Measurements from ENCODE around the gene MAPKBP1. TPM values are rescaled to one million over a fixed set of nuclear protein-coding genes. Genes with fewer than 3 reads are reported as not detected.
A peak's percentile ranks its signal among the peaks of the same experiment; 100 is the strongest.

The MAPKBP1 gene
- total and polyA plus RNA-seq, 9 donors: 10.6 to 46.9 (median 38.9) TPM

- Histone ChIP-seq H3K4me1 (ENCODE audit: insufficient read depth) (peaks cover 28% of the 10 kb centered on the region), H3K36me3 (no peaks in the 10 kb centered on the region), H3K27ac (peak overlapping the region in 1 of 2 donors; percentile 80), H3K9me3 (no peaks in the 10 kb centered on the region), H3K4me3 (peak overlapping the region; percentile 64), H3K27me3 (no peaks in the 10 kb centered on the region)
- no peak for DNase-seq
- TF ChIP-seq POLR2A (IDR thresholded peaks at IDR 0.05) (no peak), EP300 (IDR thresholded peaks at IDR 0.05) (no peak), CTCF (IDR thresholded peaks at IDR 0.05) (no peak)
- WGBS, 3 donors: 6 to 12% (median 10%) methylated on average over 2 of the region's 2 CpGs
- intact Hi-C loops (cut with DNase I): loop anchor here in 1 of 4 donors (10.0 kb wide), 1 partner anchor 139 kb away; no protein-coding TSS in a partner anchor
Measured at GRCh38 chr15:41775651-41776050, 1.4 kb downstream of the MAPKBP1 start.

DNA sequence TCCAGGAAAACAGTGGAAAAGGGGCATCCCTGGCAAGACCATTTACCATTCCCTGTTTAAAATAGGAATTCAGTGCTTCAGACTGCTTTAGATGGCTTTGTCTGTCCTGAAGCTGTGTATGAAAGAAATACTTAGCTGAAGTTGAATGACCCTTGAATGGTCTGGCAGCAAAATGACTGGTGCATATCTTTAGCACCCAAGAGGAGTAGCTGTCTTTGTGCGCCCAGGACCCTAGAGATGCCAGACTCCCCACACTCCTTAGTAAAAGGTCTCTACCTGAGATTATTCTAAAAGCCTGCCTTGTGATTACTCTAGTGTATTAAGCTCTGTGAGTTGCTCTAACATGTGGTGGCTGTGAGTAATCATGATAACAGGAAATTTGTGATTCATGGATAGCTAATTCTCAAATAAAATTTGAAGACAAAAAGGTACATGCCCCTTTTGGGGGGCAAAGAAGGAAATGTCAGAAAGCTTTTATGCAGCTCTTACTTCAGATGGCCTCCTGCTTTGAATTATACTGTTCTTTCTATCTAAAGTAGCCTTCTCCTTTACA, 3.2 kb downstream of the MAPKBP1 start:
- Histone ChIP-seq H3K4me1 (ENCODE audit: insufficient read depth) (peaks cover 31% of the 10 kb centered on the region), H3K4me3 (no peak overlapping the region)
- TF ChIP-seq POLR2A (IDR thresholded peaks at IDR 0.05): no peak
- no peak for TF ChIP-seq EP300 (IDR thresholded peaks at IDR 0.05)
- no peak for TF ChIP-seq CTCF (IDR thresholded peaks at IDR 0.05)

GRCh38 chr15:41778521-41778920, 4.2 kb downstream of the MAPKBP1 start:
- no peak overlapping the region for H3K4me3 ChIP-seq
- peak overlapping the region in 1 of 2 donors; percentile 39 for H3K27ac ChIP-seq
- no peaks in the 10 kb centered on the region for H3K36me3 ChIP-seq
- TF ChIP-seq CTCF (IDR thresholded peaks at IDR 0.05) (no peak), POLR2A (IDR thresholded peaks at IDR 0.05) (no peak), EP300 (IDR thresholded peaks at IDR 0.05) (no peak)
- H3K27me3 ChIP-seq: no peaks in the 10 kb centered on the region
- DNase-seq: no peak
- H3K4me1 ChIP-seq (ENCODE audit: insufficient read depth): peaks cover 33% of the 10 kb centered on the region
- no peaks in the 10 kb centered on the region for H3K9me3 ChIP-seq
- intact Hi-C loops (cut with DNase I): loop anchor here in 1 of 4 donors (10.0 kb wide), 1 partner anchor 136 kb away; no protein-coding TSS in a partner anchor
- 2 to 17% (median 14%) methylated on average over 1 of the region's 1 CpG for WGBS, 3 donors

More for the DNA sequence above, 3.2 kb downstream of the MAPKBP1 start:
- H3K27me3 ChIP-seq: no peaks in the 10 kb centered on the region
- intact Hi-C loops (cut with DNase I): loop anchor here in 1 of 4 donors (10.0 kb wide), 1 partner anchor 137 kb away; no protein-coding TSS in a partner anchor
- 59 to 91% (median 70%) methylated on average over 1 of the region's 1 CpG for WGBS, 3 donors
- peak overlapping the region in 1 of 2 donors; percentile 39 for H3K27ac ChIP-seq
- H3K36me3 ChIP-seq: no peaks in the 10 kb centered on the region
- no peak for DNase-seq
- no peaks in the 10 kb centered on the region for H3K9me3 ChIP-seq

DNA sequence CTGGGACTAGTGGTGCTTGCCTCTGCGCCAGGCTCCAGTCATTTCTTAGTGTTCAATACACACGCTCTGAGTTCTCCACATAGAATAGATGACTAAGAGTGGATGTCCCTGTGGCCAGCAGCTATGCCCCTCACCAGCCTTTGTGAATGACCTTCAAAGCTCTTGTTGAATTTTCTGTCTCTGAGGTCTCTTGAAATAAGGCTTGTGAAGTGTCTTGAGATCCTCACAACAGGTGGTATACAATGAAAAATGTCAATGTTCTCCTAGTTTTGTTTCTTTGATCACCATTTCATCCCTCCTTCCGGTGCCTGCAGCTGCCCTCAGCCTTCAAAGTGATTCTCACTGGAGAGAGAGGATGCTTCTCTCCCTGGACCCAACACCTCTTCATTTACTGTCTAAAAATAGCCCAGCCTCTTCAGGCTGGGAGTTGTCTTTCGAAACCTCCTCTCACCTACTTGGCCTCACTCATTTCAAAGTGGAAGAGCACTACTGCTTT, 5.4 kb downstream of the MAPKBP1 start:
- Histone ChIP-seq H3K36me3 (no peaks in the 10 kb centered on the region), H3K4me3 (no peak overlapping the region), H3K9me3 (no peaks in the 10 kb centered on the region), H3K4me1 (ENCODE audit: insufficient read depth) (peaks cover 31% of the 10 kb centered on the region), H3K27ac (peak overlapping the region in 1 of 2 donors; percentile 39), H3K27me3 (no peaks in the 10 kb centered on the region)
- TF ChIP-seq EP300 (IDR thresholded peaks at IDR 0.05) (no peak), CTCF (IDR thresholded peaks at IDR 0.05) (no peak), POLR2A (IDR thresholded peaks at IDR 0.05) (no peak)
- intact Hi-C loops (cut with DNase I): loop anchor here in 1 of 4 donors (10.0 kb wide), 1 partner anchor 135 kb away; no protein-coding TSS in a partner anchor
- DNase-seq: no peak
- 48 to 63% (median 51%) methylated on average over 4 of the region's 4 CpGs for WGBS, 3 donors
